Heart right ventricle (tissue), 16 donors: ENCODE measurements around the gene SMC6. TPM values are rescaled to one million over a fixed set of nuclear protein-coding genes. Genes with fewer than 3 reads are reported as not detected.
A peak's percentile ranks its signal among the peaks of the same experiment; 100 is the strongest.

Source experiments
- ATAC-seq, 8 donors: fragments of 200-7000 bp; cut with Tn5 transposase; one replicate each; pipeline ENCODE4 v1.9.1; 2020; ENCODE audit warnings: mild to moderate bottlenecking in 8 of 8, moderate library complexity in 8 of 8, moderate number of reproducible peaks in 1 of 8
- DNase-seq, 2 donors: peaks; one replicate each; pipeline ENCODE4 v3.0.0-alpha.2; 2020
- H3K27ac ChIP-seq, 10 donors: fragments of 200-600 bp; sonication (generic) in 2 of 10; one replicate each; pipeline versions ENCODE4 v1.5.0 to v1.8.0; 2020 to 2022; ENCODE audit warnings: mild to moderate bottlenecking in 3 of 10
- H3K27me3 ChIP-seq, 7 donors: fragments of 200-600 bp; one replicate each; pipeline ENCODE4 v1.8.0; 2021 to 2022; ENCODE audit warnings: mild to moderate bottlenecking in 2 of 7
- H3K36me3 ChIP-seq, 9 donors: fragments of 200-600 bp; sonication (generic) in 1 of 9; one replicate each; pipeline versions ENCODE4 v1.5.0 to v1.8.0; 2020 to 2022; ENCODE audit warnings: mild to moderate bottlenecking in 2 of 9
- H3K4me1 ChIP-seq, 9 donors: fragments of 200-600 bp; sonication (generic) in 1 of 9; one replicate each; pipeline versions ENCODE4 v1.5.0 to v1.8.0; 2020 to 2022; ENCODE audit warnings: mild to moderate bottlenecking in 4 of 9
- H3K4me3 ChIP-seq, 10 donors: fragments of 200-600 bp; sonication (generic) in 2 of 10; one replicate each; pipeline versions ENCODE4 v1.5.0 to v1.8.0; 2020 to 2022; ENCODE audit warnings: mild to moderate bottlenecking in 7 of 10, moderate library complexity in 2 of 10
- H3K9me3 ChIP-seq, 11 donors: fragments of 200-600 bp in 10 of 11; sonication (generic) in 2 of 11; one replicate each; pipeline versions ENCODE4 v1.5.0 to v1.8.0; 2013 to 2022; ENCODE audit warnings: mild to moderate bottlenecking in 2 of 11, control low read depth in 1 of 11, moderate library complexity in 1 of 11
- CTCF ChIP-seq, 9 donors: fragments of 200-600 bp; sonication (generic) in 2 of 9; IDR thresholded peaks; one replicate each; pipeline versions ENCODE4 v1.5.0 to v1.8.0; 2021 to 2022; ENCODE audit warnings: antibody characterized with exemption in 9 of 9, mild to moderate bottlenecking in 5 of 9, moderate library complexity in 1 of 9
- WGBS, 2 donors: extraction: QIAGEN DNeasy Blood & Tissue Kit; methylation state at CpG; one replicate each; pipeline ENCODE4 v1.1.7; 2013; ENCODE audit warnings: inconsistent platforms in 1 of 2; 5-methylcytosine and 5-hydroxymethylcytosine counted together
- intact Hi-C, 10 donors: fragments of 100-400 bp; cut with DNase I; formaldehyde crosslinking; loops; one replicate each; pipeline versions ENCODE4 v1.11.1 to v1.14.2; 2022
- polyA plus RNA-seq, 2 donors: library from polyadenylated mRNA; stranded (reverse); fragments of 200-250 nt; gene quantifications; one replicate each; pipeline ENCODE4 v1.2.3, GENCODE V29; 2013
- total RNA-seq, 10 donors: library from RNA; stranded (reverse); fragmentation: NEBNext Ultra II Directional in 3 of 10; extraction: Animal tissue kit (Norgen Biotek cat#: 25700) in 3 of 10; gene quantifications; one replicate each; pipeline versions ENCODE4 v1.2.1 to v1.2.4, GENCODE V29; 2021 to 2023
- donor health status: Arrhythmogenic right ventricular cardiomyopathy.
- donor health status: ischemic (EF 13 %, LVEDD 7.1; RV severe dilation, severe dysfunction).
- donor health status: healthy with polysubstance abuse.
- donor health status: DM: no; HTN: yes; CAD: no.
- donor health status: DM: no; HTN: no; CAD: no.
- donor health status: ischemic (EF 25% LVEDD 6.9; RV normal size, moderate dysfunction).
- donor health status: ischemic (EF 25% LVEDD 5.7; RV mildly dilated, moderate dysfunction).
- donor health status: healthy.
- donor health status: DM: yes; HTN: yes; CAD: no.
- donor health status: Ischemic cardiomyopathy.
- donor health status: ischemic (EF 35%, LVEDD 5.7; RV mildly dilated, moderate dysfunction).
- donor health status: nonischemic (EF 11% LVEDD 7.7; RV severe dilation, severe dysfunction).
- donor health status: DM: yes; HTN: yes; CAD: no.
- donor health status: PGD.
- donor health status: ischemic (EF 29% LVEDD 5.4; RV normal size, mild dysfunction).
- donor health status: nonischemic (EF 23%, LVEDD 6.1; RV moderate dilation, normal function).

Gene SMC6
- total and polyA plus RNA-seq, 12 donors: 4.7 to 14.7 (median 12.0) TPM

- Histone ChIP-seq H3K27ac (no peak overlapping the region), H3K27me3 (no peaks in the 10 kb centered on the region), H3K9me3 (peaks cover 0 to 10% (median 4%) of the 10 kb centered on the region in 11 donors), H3K36me3 (no peaks in the 10 kb centered on the region), H3K4me3 (no peak overlapping the region), H3K4me1 (peaks cover 0 to 6% (median 3%) of the 10 kb centered on the region in 9 donors)
- no peak for TF ChIP-seq CTCF (IDR thresholded peaks at IDR 0.05)
- WGBS, 2 donors: 93 to 95% methylated on average over 4 of the region's 4 CpGs
- ATAC-seq (no peak), DNase-seq (no peak)
- intact Hi-C loops: no loop called here
These were observed 123.5 kb downstream of the SMC6 start for GRCh38 chr2:17630089-17630488.

- TF ChIP-seq CTCF (IDR thresholded peaks at IDR 0.05): no peak
- WGBS, 2 donors: 46 to 58% methylated on average over 2 of the region's 2 CpGs
These were observed 125.0 kb downstream of the SMC6 start for GRCh38 chr2:17628349-17629261.

GRCh38 chr2:17627434-17627833 is 126.2 kb downstream of the SMC6 start:
- DNase-seq (no peak), ATAC-seq (no peak)
- Histone ChIP-seq H3K27ac (no peak overlapping the region), H3K27me3 (no peaks in the 10 kb centered on the region), H3K4me3 (no peak overlapping the region), H3K9me3 (peaks cover 0 to 13% (median 4%) of the 10 kb centered on the region in 11 donors), H3K4me1 (peaks cover 0 to 6% (median 0%) of the 10 kb centered on the region in 9 donors), H3K36me3 (no peaks in the 10 kb centered on the region)
- 56 to 82% methylated on average over 2 of the region's 2 CpGs for WGBS, 2 donors
- intact Hi-C loops: no loop called here
- TF ChIP-seq CTCF (IDR thresholded peaks at IDR 0.05): no peak

More at GRCh38 chr2:17628349-17629261, 125.0 kb downstream of the SMC6 start:
- DNase-seq: no peak
- Histone ChIP-seq H3K27ac (no peak overlapping the region), H3K27me3 (no peaks in the 10 kb centered on the region), H3K4me1 (peaks cover 0 to 6% (median 0%) of the 10 kb centered on the region in 9 donors), H3K9me3 (peaks cover 0 to 13% (median 4%) of the 10 kb centered on the region in 11 donors), H3K4me3 (no peak overlapping the region), H3K36me3 (no peaks in the 10 kb centered on the region)
- intact Hi-C loops: no loop called here
- ATAC-seq: peak in 2 of 8 donors; percentile 23 to 45

GRCh38 chr2:17626986-17627385 is 126.6 kb downstream of the SMC6 start:
- Histone ChIP-seq H3K36me3 (no peaks in the 10 kb centered on the region), H3K4me3 (no peak overlapping the region), H3K27me3 (no peaks in the 10 kb centered on the region), H3K4me1 (peaks cover 0 to 6% (median 0%) of the 10 kb centered on the region in 9 donors), H3K27ac (no peak overlapping the region), H3K9me3 (peaks cover 0 to 13% (median 4%) of the 10 kb centered on the region in 11 donors)
- 70 to 82% methylated on average over 3 of the region's 3 CpGs for WGBS, 2 donors
- TF ChIP-seq CTCF (IDR thresholded peaks at IDR 0.05): no peak
- ATAC-seq: no peak
- no peak for DNase-seq
- intact Hi-C loops: no loop called here
